Panc1 (cell line): ENCODE results near the gene CDK13. TPM values are rescaled to one million over a fixed set of nuclear protein-coding genes. Genes with fewer than 3 reads are reported as not detected.

Experiments
- ATAC-seq: fragments of 200-7000 bp; cut with Tn5 transposase; 2 replicates; pipeline ENCODE4 v1.9.1; 2020; ENCODE audit warnings: mild to moderate bottlenecking, moderate library complexity
- BruUV-seq: library from RNA; stranded (reverse); fragments of 400-500 nt; replicated peaks from 2 replicates; lab custom pipeline; 2021; lab: Mats Ljungman, UMichigan
- CTCF ChIA-PET: fragments of 300-600 bp; sonication (Branson Sonifier 250); formaldehyde crosslinking; loops from one replicate; lab custom pipeline; 2022; ENCODE audit warnings: antibody characterized with exemption; lab: Charles Lee
- POLR2A ChIA-PET: fragments of 300-600 bp; sonication (Branson Sonifier 250); formaldehyde crosslinking; loops from one replicate; lab custom pipeline; 2022; ENCODE audit warnings: antibody characterized with exemption; lab: Charles Lee
- DNase-seq: peaks from one replicate; pipeline ENCODE4 v3.0.0-alpha.2; 2010; ENCODE audit warnings: low read depth, low spot score
- H3K27ac ChIP-seq: 2 replicates; pipeline ENCODE4 v1.5.1; 2011; ENCODE audit warnings: mild to moderate bottlenecking, low read length, inconsistent platforms
- H3K27me3 ChIP-seq: fragments of 200-500 bp; sonication (Bioruptor generic); 2 replicates; pipeline ENCODE4 v1.6.0; 2014; ENCODE audit warnings: low read length, inconsistent platforms; ENCODE audit not compliant: control insufficient read depth, insufficient read depth
- H3K36me3 ChIP-seq: fragments of 200-500 bp; sonication (Bioruptor generic); 2 replicates; pipeline ENCODE4 v1.5.1; 2014; ENCODE audit warnings: inconsistent platforms, mild to moderate bottlenecking, low read length, moderate library complexity; ENCODE audit not compliant: control insufficient read depth, insufficient read depth
- H3K4me1 ChIP-seq: 2 replicates; pipeline ENCODE4 v1.5.1; 2011; ENCODE audit warnings: inconsistent platforms, mild to moderate bottlenecking, low read length, moderate library complexity; ENCODE audit not compliant: control insufficient read depth, insufficient read depth
- H3K4me3 ChIP-seq, 2 experiments: 2 replicates each; pipeline ENCODE4 v1.5.1; 2011 to 2012; ENCODE audit warnings: low read depth in 2 of 2, low read length in 2 of 2, mild to moderate bottlenecking in 2 of 2, inconsistent platforms in 1 of 2, moderate library complexity in 1 of 2
- H3K9me3 ChIP-seq: fragments of 200-500 bp; sonication (Bioruptor generic); 2 replicates; pipeline ENCODE4 v1.5.1; 2014; ENCODE audit warnings: low read depth, mild to moderate bottlenecking, inconsistent platforms, low read length, moderate library complexity; ENCODE audit not compliant: control insufficient read depth, insufficient read depth
- CTCF ChIP-seq: fragments of 450-650 bp; IDR thresholded peaks from 2 replicates; pipeline ENCODE4 v1.5.1; 2017; ENCODE audit warnings: mild to moderate bottlenecking
- POLR2AphosphoS5 ChIP-seq: IDR thresholded peaks from 2 replicates; pipeline ENCODE4 v1.6.1; 2012; ENCODE audit warnings: mild to moderate bottlenecking, low read depth, low read length, moderate library complexity
- SIN3A ChIP-seq: IDR thresholded peaks from 2 replicates; pipeline ENCODE4 v1.6.1; 2012; ENCODE audit warnings: low read depth, mild to moderate bottlenecking, low read length, moderate library complexity, borderline replicate concordance; ENCODE audit not compliant: insufficient read depth
- TCF7L2 ChIP-seq: IDR thresholded peaks from 2 replicates; pipeline ENCODE4 v1.6.1; 2011; ENCODE audit warnings: mild to moderate bottlenecking, low read depth, low read length, inconsistent platforms
- in situ Hi-C: cut with HindIII; loops from 2 replicates; pipeline ENCODE4 v1.10.0; 2016; ENCODE audit warnings: low sequenced_read_pairs, low pct_unique_long_range_greater_than_20kb
- intact Hi-C: fragments of 100-400 bp; cut with micrococcal nuclease; formaldehyde crosslinking; loops from one replicate; pipeline ENCODE4 v1.10.0; 2022; ENCODE audit not compliant: unreplicated experiment
- total RNA-seq: library from RNA; stranded (reverse); gene quantifications from one replicate; pipeline ENCODE4 v1.2.1, GENCODE V29; 2021; ENCODE audit not compliant: unreplicated experiment
- TF ChIP-seq, protein P1 (sequence below), 2 experiments: IDR thresholded peaks; 2 replicates each; pipeline ENCODE4 v1.6.1; 2011 to 2012; ENCODE audit warnings: low read depth in 2 of 2, control low read depth in 1 of 2, low read length in 1 of 2, mild to moderate bottlenecking in 1 of 2, moderate library complexity in 1 of 2; ENCODE audit not compliant: insufficient read depth in 1 of 2

Gene CDK13
- total RNA-seq, 1 experiment from 2014 or later, result 52.0 TPM

DNA sequence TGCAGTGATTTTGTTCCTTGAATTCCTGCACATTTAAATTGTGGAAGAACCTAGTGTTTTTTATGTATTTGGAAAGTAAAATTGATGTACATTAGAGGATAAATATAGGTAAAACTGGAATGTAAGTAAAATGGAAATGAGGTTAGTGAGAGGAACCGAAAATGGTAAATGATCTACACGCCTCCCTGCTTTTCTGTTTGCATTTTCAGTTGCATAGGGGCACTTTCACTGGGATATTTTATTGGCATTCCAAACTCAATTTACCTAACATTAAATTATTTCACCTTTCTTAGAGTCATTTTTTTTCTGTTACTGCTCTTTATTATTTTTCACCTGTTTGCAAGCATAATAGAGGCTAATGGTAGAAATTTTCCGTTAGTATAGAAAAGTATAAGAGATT lies 8.0 kb downstream of the CDK13 start:
- Histone ChIP-seq H3K9me3 (no peaks in the 10 kb centered on the region; the same call in 1 of the 2 replicates), H3K27me3 (no peaks in the 10 kb centered on the region), H3K36me3 (no peaks in the 10 kb centered on the region), H3K4me3 (no peak overlapping the region), H3K27ac (no peak overlapping the region), H3K4me1 (peaks cover 20% of the 10 kb centered on the region; the same call in 1 of the 2 replicates)
- ATAC-seq (no peak), DNase-seq (no peak)
- in situ Hi-C loops, result no loop called here
- intact Hi-C loops, result no loop called here
- CTCF ChIA-PET, result no interaction called here
- BruUV-seq, result no TSS peak
- no peak for TF ChIP-seq POLR2AphosphoS5
- no peak for TF ChIP-seq SIN3A
- TF ChIP-seq, protein P1, sequence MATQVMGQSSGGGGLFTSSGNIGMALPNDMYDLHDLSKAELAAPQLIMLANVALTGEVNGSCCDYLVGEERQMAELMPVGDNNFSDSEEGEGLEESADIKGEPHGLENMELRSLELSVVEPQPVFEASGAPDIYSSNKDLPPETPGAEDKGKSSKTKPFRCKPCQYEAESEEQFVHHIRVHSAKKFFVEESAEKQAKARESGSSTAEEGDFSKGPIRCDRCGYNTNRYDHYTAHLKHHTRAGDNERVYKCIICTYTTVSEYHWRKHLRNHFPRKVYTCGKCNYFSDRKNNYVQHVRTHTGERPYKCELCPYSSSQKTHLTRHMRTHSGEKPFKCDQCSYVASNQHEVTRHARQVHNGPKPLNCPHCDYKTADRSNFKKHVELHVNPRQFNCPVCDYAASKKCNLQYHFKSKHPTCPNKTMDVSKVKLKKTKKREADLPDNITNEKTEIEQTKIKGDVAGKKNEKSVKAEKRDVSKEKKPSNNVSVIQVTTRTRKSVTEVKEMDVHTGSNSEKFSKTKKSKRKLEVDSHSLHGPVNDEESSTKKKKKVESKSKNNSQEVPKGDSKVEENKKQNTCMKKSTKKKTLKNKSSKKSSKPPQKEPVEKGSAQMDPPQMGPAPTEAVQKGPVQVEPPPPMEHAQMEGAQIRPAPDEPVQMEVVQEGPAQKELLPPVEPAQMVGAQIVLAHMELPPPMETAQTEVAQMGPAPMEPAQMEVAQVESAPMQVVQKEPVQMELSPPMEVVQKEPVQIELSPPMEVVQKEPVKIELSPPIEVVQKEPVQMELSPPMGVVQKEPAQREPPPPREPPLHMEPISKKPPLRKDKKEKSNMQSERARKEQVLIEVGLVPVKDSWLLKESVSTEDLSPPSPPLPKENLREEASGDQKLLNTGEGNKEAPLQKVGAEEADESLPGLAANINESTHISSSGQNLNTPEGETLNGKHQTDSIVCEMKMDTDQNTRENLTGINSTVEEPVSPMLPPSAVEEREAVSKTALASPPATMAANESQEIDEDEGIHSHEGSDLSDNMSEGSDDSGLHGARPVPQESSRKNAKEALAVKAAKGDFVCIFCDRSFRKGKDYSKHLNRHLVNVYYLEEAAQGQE (IDR thresholded peaks at IDR 0.05; ENCODE audit: insufficient read depth in 1 of 2, low read depth in 2 of 2, low read length in 1 of 2), result no peak
- TF ChIP-seq TCF7L2, result no peak
- POLR2A ChIA-PET, result interaction anchor here (0.5 to 0.7 kb wide), 2 partner anchors 9 to 20 kb away, joined by 3 to 8 read pairs; no protein-coding TSS in a partner anchor

DNA sequence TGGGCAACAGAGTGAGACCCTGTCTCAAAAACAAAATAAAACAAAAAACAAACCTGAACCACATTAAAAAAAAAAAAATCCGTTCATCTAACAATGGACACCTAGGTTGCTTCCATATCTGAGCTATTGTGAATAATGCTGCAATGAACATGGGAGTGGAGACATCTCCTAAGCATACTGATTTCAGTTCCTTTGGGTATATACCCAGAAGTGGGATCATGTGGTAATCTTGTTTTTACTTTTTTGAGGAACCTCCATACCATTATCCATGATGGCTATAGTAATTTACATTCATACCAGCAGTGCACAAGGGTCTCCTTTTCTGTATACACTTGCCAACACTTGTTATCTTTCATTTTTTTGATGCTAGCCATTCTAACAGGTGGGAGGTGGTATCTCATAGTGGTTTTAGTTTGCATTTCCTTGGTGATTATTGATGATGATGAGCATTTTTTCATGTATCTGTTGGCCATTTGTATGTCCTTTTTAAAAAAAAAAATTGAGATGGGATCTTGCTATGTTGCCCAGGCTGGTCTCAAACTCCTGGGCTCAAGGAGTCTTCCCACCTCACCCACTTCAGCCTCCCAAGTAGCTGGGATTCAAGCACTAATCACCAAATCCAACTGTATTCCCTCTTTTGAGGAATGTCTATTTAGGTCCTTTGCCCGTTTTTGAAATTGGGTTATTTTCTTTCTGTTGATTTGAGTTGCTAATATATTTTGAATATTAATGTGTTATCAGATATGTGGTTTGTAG lies 17.5 kb downstream of the CDK13 start:
- in situ Hi-C loops, result no loop called here
- CTCF ChIA-PET, result no interaction called here
- no peak for ATAC-seq
- H3K4me3 ChIP-seq, result no peak overlapping the region
- H3K27ac ChIP-seq, result no peak overlapping the region
- intact Hi-C loops, result no loop called here
- H3K9me3 ChIP-seq, result no peaks in the 10 kb centered on the region
- H3K27me3 ChIP-seq, result no peaks in the 10 kb centered on the region
- TF ChIP-seq POLR2AphosphoS5 (no peak), CTCF (no peak), TCF7L2 (no peak), SIN3A (no peak)
- no peak for DNase-seq
- no peaks in the 10 kb centered on the region for H3K36me3 ChIP-seq
- H3K4me1 ChIP-seq, result no peaks in the 10 kb centered on the region; the same call in 1 of the 2 replicates
- POLR2A ChIA-PET, result no interaction called here
- no TSS peak for BruUV-seq

DNA sequence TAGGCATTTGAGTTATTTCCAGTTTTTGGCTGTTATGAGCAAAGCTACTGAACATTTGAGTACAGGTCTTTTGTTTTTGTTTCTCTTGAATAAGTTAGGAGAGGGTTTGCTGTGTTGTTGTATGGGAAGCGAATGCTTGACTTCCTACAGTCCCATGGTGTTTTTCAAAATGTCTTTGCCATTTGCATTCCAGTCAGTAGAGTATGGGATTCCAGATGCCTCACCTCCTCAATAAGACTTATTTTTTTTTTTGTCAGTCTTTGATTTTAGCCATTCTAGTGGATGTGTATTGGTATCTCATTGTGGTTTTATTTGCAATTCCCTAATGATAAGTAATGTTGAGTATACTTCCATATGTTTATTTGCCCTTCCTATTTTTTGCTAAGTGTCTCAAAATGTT lies 19.4 kb downstream of the CDK13 start:
- H3K36me3 ChIP-seq, result no peaks in the 10 kb centered on the region
- H3K4me1 ChIP-seq, result no peaks in the 10 kb centered on the region; the same call in 1 of the 2 replicates
- no TSS peak for BruUV-seq
- POLR2A ChIA-PET, result no interaction called here
- no peak for DNase-seq
- H3K9me3 ChIP-seq, result no peaks in the 10 kb centered on the region
- in situ Hi-C loops (no loop called here), intact Hi-C loops (no loop called here)
- TF ChIP-seq TCF7L2, result no peak
- no peak for TF ChIP-seq POLR2AphosphoS5
- TF ChIP-seq CTCF, result no peak
- TF ChIP-seq, protein P1 (IDR thresholded peaks at IDR 0.05; ENCODE audit: insufficient read depth in 1 of 2, low read depth in 2 of 2, low read length in 1 of 2), result no peak
- no peak for TF ChIP-seq SIN3A
- H3K27me3 ChIP-seq, result no peaks in the 10 kb centered on the region
- H3K27ac ChIP-seq, result no peak overlapping the region
- CTCF ChIA-PET, result no interaction called here
- no peak for ATAC-seq
- H3K4me3 ChIP-seq, result no peak overlapping the region
